ENCODE measurements around the gene DNAJB2.

Gene DNAJB2

GRCh38 chr2:219268294-219268693, 10.9 kb upstream of the DNAJB2 start:
- no peaks in the 10 kb centered on the region for H3K79me2 ChIP-seq (ENCODE audit: insufficient read depth, low read length)
- no peaks in the 10 kb centered on the region for H4K20me1 ChIP-seq (ENCODE audit: insufficient read depth, low read length, poor library complexity, severe bottlenecking)
- H3K4me3 ChIP-seq (ENCODE audit: low read length, poor library complexity, severe bottlenecking), result no peak overlapping the region
- H3K9ac ChIP-seq (ENCODE audit: low read depth, low read length, poor library complexity, severe bottlenecking), result no peak overlapping the region
- H3K4me1 ChIP-seq (ENCODE audit: insufficient read depth, low read length, poor library complexity, severe bottlenecking), result no peaks in the 10 kb centered on the region
- H2AFZ ChIP-seq (ENCODE audit: low read length), result no peak overlapping the region
- H3K9me3 ChIP-seq (ENCODE audit: insufficient read depth, low read depth, low read length), result no peaks in the 10 kb centered on the region
- H3K36me3 ChIP-seq (ENCODE audit: insufficient read depth, low read length), result no peaks in the 10 kb centered on the region
- H3K4me2 ChIP-seq (ENCODE audit: low read depth, low read length, poor library complexity, severe bottlenecking), result no peak overlapping the region
- no peaks in the 10 kb centered on the region for H3F3A ChIP-seq (ENCODE audit: low read depth)
- H3K9me2 ChIP-seq (replicated peaks; ENCODE audit: low read depth, low read length), result no peaks in the 10 kb centered on the region
- no peak for TF ChIP-seq EZH2phosphoT487 (IDR thresholded peaks at IDR 0.05; ENCODE audit: borderline replicate concordance)
- H3K27me3 ChIP-seq (ENCODE audit: insufficient read depth, low read length, poor library complexity, severe bottlenecking), result no peaks in the 10 kb centered on the region

DNA sequence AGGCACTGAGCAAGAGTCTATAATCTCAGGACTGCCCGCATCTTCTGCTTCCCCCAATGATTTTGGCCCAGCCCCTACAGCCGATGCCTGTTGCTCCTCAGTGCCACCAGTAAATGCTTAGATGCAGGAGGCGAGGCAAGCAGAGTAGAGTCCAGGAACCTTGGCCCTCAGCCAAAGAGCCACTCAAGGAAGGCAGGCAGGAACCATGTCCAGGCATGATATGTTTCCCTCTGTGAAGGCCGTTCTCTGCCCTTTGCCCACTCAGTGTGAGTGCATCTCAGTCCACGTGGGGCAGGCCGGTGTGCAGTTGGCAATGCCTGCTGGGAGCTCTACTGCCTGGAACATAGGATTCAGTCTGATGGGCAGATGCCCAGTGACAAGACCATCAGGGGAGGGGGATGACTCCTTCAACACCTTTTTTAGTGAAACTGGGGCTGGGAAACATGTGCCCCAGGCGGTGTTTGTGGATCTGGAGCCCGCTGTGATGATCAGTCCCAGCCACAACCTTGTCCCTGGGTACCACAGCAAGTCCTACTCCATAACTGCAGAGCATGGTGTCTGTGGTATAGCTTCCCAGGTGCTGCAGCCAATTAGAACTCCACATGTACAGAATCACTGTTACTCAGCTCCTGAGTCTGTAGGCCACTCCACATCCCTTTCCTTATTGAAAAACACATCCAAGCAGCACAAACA, 9.7 kb upstream of the DNAJB2 start:
- Histone ChIP-seq H2AFZ (ENCODE audit: low read length) (no peak overlapping the region), H3K36me3 (ENCODE audit: insufficient read depth, low read length) (no peaks in the 10 kb centered on the region), H3F3A (ENCODE audit: low read depth) (no peaks in the 10 kb centered on the region), H3K9me3 (ENCODE audit: insufficient read depth, low read depth, low read length) (no peaks in the 10 kb centered on the region), H3K9ac (ENCODE audit: low read depth, low read length, poor library complexity, severe bottlenecking) (no peak overlapping the region), H4K20me1 (ENCODE audit: insufficient read depth, low read length, poor library complexity, severe bottlenecking) (no peaks in the 10 kb centered on the region), H3K9me2 (replicated peaks; ENCODE audit: low read depth, low read length) (no peaks in the 10 kb centered on the region), H3K79me2 (ENCODE audit: insufficient read depth, low read length) (no peaks in the 10 kb centered on the region), H3K4me1 (ENCODE audit: insufficient read depth, low read length, poor library complexity, severe bottlenecking) (no peaks in the 10 kb centered on the region), H3K4me2 (ENCODE audit: low read depth, low read length, poor library complexity, severe bottlenecking) (no peak overlapping the region), H3K4me3 (ENCODE audit: low read length, poor library complexity, severe bottlenecking) (no peak overlapping the region), H3K27me3 (ENCODE audit: insufficient read depth, low read length, poor library complexity, severe bottlenecking) (no peaks in the 10 kb centered on the region)
- TF ChIP-seq, protein P1, sequence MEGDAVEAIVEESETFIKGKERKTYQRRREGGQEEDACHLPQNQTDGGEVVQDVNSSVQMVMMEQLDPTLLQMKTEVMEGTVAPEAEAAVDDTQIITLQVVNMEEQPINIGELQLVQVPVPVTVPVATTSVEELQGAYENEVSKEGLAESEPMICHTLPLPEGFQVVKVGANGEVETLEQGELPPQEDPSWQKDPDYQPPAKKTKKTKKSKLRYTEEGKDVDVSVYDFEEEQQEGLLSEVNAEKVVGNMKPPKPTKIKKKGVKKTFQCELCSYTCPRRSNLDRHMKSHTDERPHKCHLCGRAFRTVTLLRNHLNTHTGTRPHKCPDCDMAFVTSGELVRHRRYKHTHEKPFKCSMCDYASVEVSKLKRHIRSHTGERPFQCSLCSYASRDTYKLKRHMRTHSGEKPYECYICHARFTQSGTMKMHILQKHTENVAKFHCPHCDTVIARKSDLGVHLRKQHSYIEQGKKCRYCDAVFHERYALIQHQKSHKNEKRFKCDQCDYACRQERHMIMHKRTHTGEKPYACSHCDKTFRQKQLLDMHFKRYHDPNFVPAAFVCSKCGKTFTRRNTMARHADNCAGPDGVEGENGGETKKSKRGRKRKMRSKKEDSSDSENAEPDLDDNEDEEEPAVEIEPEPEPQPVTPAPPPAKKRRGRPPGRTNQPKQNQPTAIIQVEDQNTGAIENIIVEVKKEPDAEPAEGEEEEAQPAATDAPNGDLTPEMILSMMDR (conservative IDR thresholded peaks at IDR 0.05; ENCODE audit: low read length), result no peak
- no peak for TF ChIP-seq EZH2phosphoT487 (IDR thresholded peaks at IDR 0.05; ENCODE audit: borderline replicate concordance)

DNA sequence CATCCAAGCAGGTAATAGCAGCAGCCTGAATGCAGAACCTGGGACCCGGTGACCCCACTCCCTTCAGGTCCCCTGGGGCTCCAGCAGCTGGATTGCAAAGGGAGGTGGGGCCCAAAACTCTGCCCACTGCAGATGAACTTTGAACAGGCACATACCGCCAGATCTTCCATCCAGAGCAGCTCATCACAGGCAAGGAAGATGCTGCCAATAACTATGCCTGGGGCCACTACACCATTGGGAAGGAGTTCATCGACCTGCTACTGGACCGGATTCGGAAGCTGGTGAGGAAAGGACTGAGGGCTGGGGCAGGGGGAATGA, 9.2 kb upstream of the DNAJB2 start:
- TF ChIP-seq EZH2phosphoT487 (IDR thresholded peaks at IDR 0.05; ENCODE audit: borderline replicate concordance), result no peak
- TF ChIP-seq, protein P1 (conservative IDR thresholded peaks at IDR 0.05; ENCODE audit: low read length), result no peak
- Histone ChIP-seq H3K4me1 (ENCODE audit: insufficient read depth, low read length, poor library complexity, severe bottlenecking) (no peaks in the 10 kb centered on the region), H3K9ac (ENCODE audit: low read depth, low read length, poor library complexity, severe bottlenecking) (no peak overlapping the region), H3K9me2 (replicated peaks; ENCODE audit: low read depth, low read length) (no peaks in the 10 kb centered on the region), H3K79me2 (ENCODE audit: insufficient read depth, low read length) (no peaks in the 10 kb centered on the region), H3K4me2 (ENCODE audit: low read depth, low read length, poor library complexity, severe bottlenecking) (no peak overlapping the region), H2AFZ (ENCODE audit: low read length) (no peak overlapping the region), H3F3A (ENCODE audit: low read depth) (no peaks in the 10 kb centered on the region), H3K4me3 (ENCODE audit: low read length, poor library complexity, severe bottlenecking) (no peak overlapping the region), H3K9me3 (ENCODE audit: insufficient read depth, low read depth, low read length) (no peaks in the 10 kb centered on the region), H3K27me3 (ENCODE audit: insufficient read depth, low read length, poor library complexity, severe bottlenecking) (no peaks in the 10 kb centered on the region), H4K20me1 (ENCODE audit: insufficient read depth, low read length, poor library complexity, severe bottlenecking) (no peaks in the 10 kb centered on the region), H3K36me3 (ENCODE audit: insufficient read depth, low read length) (no peaks in the 10 kb centered on the region)

DNA sequence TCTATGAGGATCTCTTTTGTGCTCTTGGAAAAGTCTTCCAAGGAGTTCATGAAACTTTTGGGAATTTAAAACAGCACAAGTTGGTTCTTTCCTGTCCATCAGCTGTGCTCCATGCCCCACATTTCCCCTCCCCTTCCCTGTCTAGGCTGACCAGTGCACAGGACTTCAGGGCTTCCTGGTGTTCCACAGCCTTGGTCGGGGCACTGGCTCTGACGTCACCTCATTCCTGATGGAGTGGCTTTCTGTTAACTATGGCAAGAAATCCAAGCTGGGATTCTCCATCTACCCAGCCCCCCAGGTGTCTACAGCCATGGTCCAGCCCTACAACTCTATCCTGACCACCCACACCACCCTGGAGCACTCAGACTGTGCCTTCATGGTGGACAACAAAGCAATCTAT, 8.1 kb upstream of the DNAJB2 start:
- no peaks in the 10 kb centered on the region for H3K79me2 ChIP-seq (ENCODE audit: insufficient read depth, low read length)
- no peak overlapping the region for H2AFZ ChIP-seq (ENCODE audit: low read length)

More for the DNA sequence above, 8.1 kb upstream of the DNAJB2 start:
- H3K4me3 ChIP-seq (ENCODE audit: low read length, poor library complexity, severe bottlenecking), result no peak overlapping the region
- H3F3A ChIP-seq (ENCODE audit: low read depth), result no peaks in the 10 kb centered on the region
- no peaks in the 10 kb centered on the region for H3K4me1 ChIP-seq (ENCODE audit: insufficient read depth, low read length, poor library complexity, severe bottlenecking)
- H3K27me3 ChIP-seq (ENCODE audit: insufficient read depth, low read length, poor library complexity, severe bottlenecking), result no peaks in the 10 kb centered on the region
- H4K20me1 ChIP-seq (ENCODE audit: insufficient read depth, low read length, poor library complexity, severe bottlenecking), result no peaks in the 10 kb centered on the region
- H3K4me2 ChIP-seq (ENCODE audit: low read depth, low read length, poor library complexity, severe bottlenecking), result no peak overlapping the region
- H3K9me2 ChIP-seq (replicated peaks; ENCODE audit: low read depth, low read length), result no peaks in the 10 kb centered on the region
- TF ChIP-seq, protein P1 (conservative IDR thresholded peaks at IDR 0.05; ENCODE audit: low read length), result no peak
- TF ChIP-seq EZH2phosphoT487 (IDR thresholded peaks at IDR 0.05; ENCODE audit: borderline replicate concordance), result no peak
- no peaks in the 10 kb centered on the region for H3K36me3 ChIP-seq (ENCODE audit: insufficient read depth, low read length)
- H3K9me3 ChIP-seq (ENCODE audit: insufficient read depth, low read depth, low read length), result no peaks in the 10 kb centered on the region
- H3K9ac ChIP-seq (ENCODE audit: low read depth, low read length, poor library complexity, severe bottlenecking), result no peak overlapping the region
